ENCODE data around the gene BMPR1A.

BMPR1A gene

GRCh38 chr10:86956195-86956847, 199.9 kb downstream of the BMPR1A start:
- no peak for DNase-seq (ENCODE audit: low spot score)

- no peak for DNase-seq (ENCODE audit: low spot score)
These were observed 200.5 kb downstream of the BMPR1A start for GRCh38 chr10:86956848-86957448.

GRCh38 chr10:86957471-86958115, 201.2 kb downstream of the BMPR1A start, which contains the start of gene MMRN2:
MMRN2 (minus strand) TSS chr10:86957615; CDS start chr10:86957541, 74 bp downstream.
- no peak for DNase-seq (ENCODE audit: low spot score)

- DNase-seq (ENCODE audit: low spot score): no peak
These were observed 201.9 kb downstream of the BMPR1A start, which contains the start of gene SNCG for GRCh38 chr10:86958116-86958900. SNCG (plus strand) TSS chr10:86958599; CDS start chr10:86958698, 99 bp downstream.

GRCh38 chr10:86958901-86959736, 202.7 kb downstream of the BMPR1A start:
- no peak for DNase-seq (ENCODE audit: low spot score)

GRCh38 chr10:86959737-86960002, 203.3 kb downstream of the BMPR1A start:
- no peak for DNase-seq (ENCODE audit: low spot score)

GRCh38 chr10:86960003-86960862, 203.8 kb downstream of the BMPR1A start:
- DNase-seq (ENCODE audit: low spot score): peak; percentile 61

- no peak for DNase-seq (ENCODE audit: low spot score)
These were observed 204.5 kb downstream of the BMPR1A start for GRCh38 chr10:86960863-86961434.

- DNase-seq (ENCODE audit: low spot score): no peak
These were observed 205.2 kb downstream of the BMPR1A start for GRCh38 chr10:86961481-86962091.

GRCh38 chr10:86962136-86962980, 205.9 kb downstream of the BMPR1A start:
- peak; percentile 2 for DNase-seq (ENCODE audit: low spot score)

- DNase-seq (ENCODE audit: low spot score): peak; percentile 1
These were observed 206.5 kb downstream of the BMPR1A start for GRCh38 chr10:86962981-86963310.

- peak; percentile 2 for DNase-seq (ENCODE audit: low spot score)
These were observed 207.0 kb downstream of the BMPR1A start for GRCh38 chr10:86963341-86963919.

- peak; percentile 8 for DNase-seq (ENCODE audit: low spot score)
These were observed 207.8 kb downstream of the BMPR1A start for GRCh38 chr10:86964061-86964846.

- DNase-seq (ENCODE audit: low spot score): peak; percentile 1
These were observed 208.4 kb downstream of the BMPR1A start for GRCh38 chr10:86964847-86965190.

GRCh38 chr10:86965986-86966654, 209.7 kb downstream of the BMPR1A start:
- DNase-seq (ENCODE audit: low spot score): no peak

- DNase-seq (ENCODE audit: low spot score): no peak
These were observed 211.1 kb downstream of the BMPR1A start for GRCh38 chr10:86967481-86967941.

GRCh38 chr10:86968271-86968993, 212.0 kb downstream of the BMPR1A start, which contains the start of gene ADIRF:
ADIRF (plus strand) TSS chr10:86968482; CDS start chr10:86968545, 63 bp downstream.
- DNase-seq (ENCODE audit: low spot score): no peak
